ENCODE data around the gene CCDC187.

GRCh38 chr9:136209232-136209631 lies 94.7 kb downstream of the CCDC187 start:
- no peak for TF ChIP-seq CTCF (IDR thresholded peaks at IDR 0.05)
- no peak for TF ChIP-seq POLR2A (IDR thresholded peaks at IDR 0.05)

Measured in body of pancreas (tissue), 4 donors.